ENCODE results near the gene SEC61B.
A peak's percentile ranks its signal among the peaks of the same experiment; 100 is the strongest.

SEC61B gene

DNA sequence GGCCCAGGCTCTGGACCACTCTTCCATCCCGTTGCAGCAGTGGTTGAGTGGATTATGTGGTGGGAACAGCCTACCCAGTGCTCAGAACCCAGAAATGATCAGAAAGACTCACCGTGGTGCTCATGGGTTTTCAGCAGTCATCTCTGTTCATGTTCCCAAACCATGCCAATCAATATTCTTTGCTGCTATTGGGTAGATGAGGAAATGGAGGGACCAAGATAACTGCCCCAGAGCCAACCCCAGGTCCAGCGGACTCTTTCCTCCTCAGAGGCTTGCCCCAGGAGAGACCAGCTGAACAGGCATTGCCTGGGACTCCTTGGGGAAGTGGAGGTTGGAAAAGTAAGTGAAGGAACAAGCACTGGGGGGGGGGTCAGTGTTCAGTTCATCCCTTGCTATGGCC is 38.5 kb upstream of the SEC61B start:
- no peaks in the 10 kb centered on the region for H3K9me3 Mint-ChIP-seq
- no peak overlapping the region for H3K4me3 Mint-ChIP-seq
- no peak for DNase-seq
- H3K36me3 Mint-ChIP-seq (ENCODE audit: low read depth) = no peaks in the 10 kb centered on the region
- TF ChIP-seq, protein P1, sequence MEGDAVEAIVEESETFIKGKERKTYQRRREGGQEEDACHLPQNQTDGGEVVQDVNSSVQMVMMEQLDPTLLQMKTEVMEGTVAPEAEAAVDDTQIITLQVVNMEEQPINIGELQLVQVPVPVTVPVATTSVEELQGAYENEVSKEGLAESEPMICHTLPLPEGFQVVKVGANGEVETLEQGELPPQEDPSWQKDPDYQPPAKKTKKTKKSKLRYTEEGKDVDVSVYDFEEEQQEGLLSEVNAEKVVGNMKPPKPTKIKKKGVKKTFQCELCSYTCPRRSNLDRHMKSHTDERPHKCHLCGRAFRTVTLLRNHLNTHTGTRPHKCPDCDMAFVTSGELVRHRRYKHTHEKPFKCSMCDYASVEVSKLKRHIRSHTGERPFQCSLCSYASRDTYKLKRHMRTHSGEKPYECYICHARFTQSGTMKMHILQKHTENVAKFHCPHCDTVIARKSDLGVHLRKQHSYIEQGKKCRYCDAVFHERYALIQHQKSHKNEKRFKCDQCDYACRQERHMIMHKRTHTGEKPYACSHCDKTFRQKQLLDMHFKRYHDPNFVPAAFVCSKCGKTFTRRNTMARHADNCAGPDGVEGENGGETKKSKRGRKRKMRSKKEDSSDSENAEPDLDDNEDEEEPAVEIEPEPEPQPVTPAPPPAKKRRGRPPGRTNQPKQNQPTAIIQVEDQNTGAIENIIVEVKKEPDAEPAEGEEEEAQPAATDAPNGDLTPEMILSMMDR (IDR thresholded peaks at IDR 0.05) = no peak
- H3K27me3 Mint-ChIP-seq (ENCODE audit: low read depth, poor library complexity) = peaks cover 25% of the 10 kb centered on the region
- H3K4me1 Mint-ChIP-seq = peaks cover 15% of the 10 kb centered on the region
- no peak overlapping the region for H3K27ac Mint-ChIP-seq

DNA sequence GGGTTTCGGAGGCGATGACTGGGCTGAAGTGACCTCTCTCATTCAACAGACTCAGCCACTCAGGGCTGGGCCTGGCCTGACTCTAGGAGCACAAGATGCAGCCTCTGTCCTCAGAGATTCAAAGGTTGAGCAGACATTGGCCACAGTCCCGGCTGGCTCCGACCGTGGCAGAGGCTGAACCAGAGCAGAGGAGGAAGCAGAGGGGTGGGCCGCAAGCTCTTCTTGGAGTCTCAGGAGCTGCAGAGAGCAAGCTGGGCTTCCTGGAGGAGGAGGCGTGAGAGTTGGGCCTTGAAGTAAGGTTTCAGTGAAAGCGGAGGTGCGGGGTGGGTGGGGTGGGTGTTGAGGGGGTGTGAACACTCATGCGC is 38.0 kb upstream of the SEC61B start:
- no peaks in the 10 kb centered on the region for H3K36me3 Mint-ChIP-seq (ENCODE audit: low read depth)
- H3K4me1 Mint-ChIP-seq = peaks cover 15% of the 10 kb centered on the region
- H3K9me3 Mint-ChIP-seq = no peaks in the 10 kb centered on the region
- DNase-seq = no peak
- peaks cover 26% of the 10 kb centered on the region for H3K27me3 Mint-ChIP-seq (ENCODE audit: low read depth, poor library complexity)
- TF ChIP-seq, protein P1 (IDR thresholded peaks at IDR 0.05) = no peak
- H3K27ac Mint-ChIP-seq = no peak overlapping the region
- H3K4me3 Mint-ChIP-seq = no peak overlapping the region

DNA sequence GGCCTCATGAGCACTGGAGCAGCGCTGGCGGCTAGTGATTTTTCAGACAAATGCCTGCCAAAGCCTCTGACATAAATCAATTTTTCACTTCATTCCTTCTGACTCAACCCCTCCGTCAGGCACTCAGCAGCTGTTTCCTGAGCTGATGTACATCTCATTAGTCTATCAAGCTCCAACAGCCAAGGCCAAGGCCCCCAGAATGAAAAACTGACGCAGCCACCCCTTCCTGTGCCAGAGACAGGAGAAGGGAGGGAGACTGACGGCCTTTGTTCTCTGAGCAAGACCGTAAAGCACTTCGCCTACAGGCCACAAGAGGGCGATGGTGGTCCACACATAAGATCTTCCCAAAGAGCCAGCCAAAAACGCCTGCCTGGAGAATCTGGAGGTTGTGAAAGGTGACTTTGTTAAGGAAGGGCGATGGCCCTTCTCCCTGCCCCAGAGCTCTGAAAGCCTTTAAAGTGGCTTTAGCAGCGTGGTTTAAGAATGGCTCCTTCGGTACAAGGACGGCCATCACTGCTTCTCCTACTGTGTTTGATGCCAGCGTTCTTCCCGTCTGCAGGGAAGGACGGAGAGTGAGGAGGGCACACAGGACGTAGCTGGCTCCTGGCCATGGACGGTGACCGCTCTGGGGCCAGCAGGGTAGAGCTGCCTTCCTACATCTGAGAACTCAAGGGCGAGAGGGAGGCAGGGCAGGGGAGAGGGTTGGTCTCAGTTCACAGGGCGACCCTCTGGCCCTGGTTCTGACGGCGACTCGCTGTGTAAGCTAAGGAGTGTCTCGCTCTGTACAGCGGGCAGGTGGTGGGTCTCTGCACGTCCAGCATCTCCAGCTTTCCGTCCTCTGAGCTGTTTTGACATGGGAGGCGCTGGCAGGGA is 37.4 kb upstream of the SEC61B start:
- TF ChIP-seq, protein P1 (IDR thresholded peaks at IDR 0.05) = peak; percentile 91
- DNase-seq = peak; percentile 85

DNA sequence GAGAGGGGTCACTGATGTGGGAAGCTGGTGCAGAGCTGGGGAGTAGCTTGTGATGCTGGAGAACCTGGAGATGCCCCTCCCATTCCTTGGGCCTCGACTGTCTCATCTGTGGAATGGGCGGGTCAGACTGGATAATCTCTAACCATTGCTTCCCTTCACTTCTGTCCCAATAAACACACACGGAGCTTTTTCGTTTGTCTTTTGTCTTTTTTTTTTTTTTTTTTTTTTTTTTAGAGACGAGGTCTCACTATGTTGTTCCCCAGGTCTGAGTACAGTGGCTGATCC is 36.8 kb upstream of the SEC61B start:
- no peak for DNase-seq
- TF ChIP-seq, protein P1 (IDR thresholded peaks at IDR 0.05) = no peak
- Mint-ChIP-seq H3K36me3 (ENCODE audit: low read depth) (no peaks in the 10 kb centered on the region), H3K9me3 (no peaks in the 10 kb centered on the region), H3K27ac (no peak overlapping the region), H3K4me3 (no peak overlapping the region), H3K27me3 (ENCODE audit: low read depth, poor library complexity) (peaks cover 29% of the 10 kb centered on the region), H3K4me1 (peaks cover 15% of the 10 kb centered on the region)

More for the DNA sequence above, 37.4 kb upstream of the SEC61B start:
- peaks cover 29% of the 10 kb centered on the region for H3K27me3 Mint-ChIP-seq (ENCODE audit: low read depth, poor library complexity)
- H3K36me3 Mint-ChIP-seq (ENCODE audit: low read depth) = no peaks in the 10 kb centered on the region
- no peak overlapping the region for H3K27ac Mint-ChIP-seq
- H3K4me1 Mint-ChIP-seq = peaks cover 15% of the 10 kb centered on the region
- H3K9me3 Mint-ChIP-seq = no peaks in the 10 kb centered on the region
- no peak overlapping the region for H3K4me3 Mint-ChIP-seq

DNA sequence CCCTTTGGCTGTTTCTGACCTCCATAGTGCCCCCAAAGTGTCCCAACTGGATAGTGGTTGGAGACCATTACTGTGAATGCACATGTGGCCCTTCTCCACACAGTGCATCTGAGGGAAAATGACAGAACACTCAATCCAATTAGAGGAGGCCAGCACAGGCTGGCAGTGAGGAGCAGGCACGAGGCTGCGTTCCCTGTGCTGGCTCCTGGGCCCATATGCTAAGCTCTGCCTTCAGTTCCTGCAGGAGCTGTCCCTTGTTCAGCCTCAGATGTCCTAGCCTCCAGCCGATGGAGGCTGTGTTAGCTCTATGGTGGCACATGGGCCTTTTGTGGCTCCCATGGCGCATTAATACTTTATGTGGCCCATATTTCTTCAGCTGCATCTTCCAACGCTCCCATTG is 36.1 kb upstream of the SEC61B start:
- Mint-ChIP-seq H3K9me3 (no peaks in the 10 kb centered on the region), H3K4me3 (no peak overlapping the region), H3K4me1 (peaks cover 10% of the 10 kb centered on the region), H3K36me3 (ENCODE audit: low read depth) (no peaks in the 10 kb centered on the region), H3K27me3 (ENCODE audit: low read depth, poor library complexity) (peaks cover 24% of the 10 kb centered on the region), H3K27ac (no peak overlapping the region)
- TF ChIP-seq, protein P1 (IDR thresholded peaks at IDR 0.05) = no peak
- no peak for DNase-seq

DNA sequence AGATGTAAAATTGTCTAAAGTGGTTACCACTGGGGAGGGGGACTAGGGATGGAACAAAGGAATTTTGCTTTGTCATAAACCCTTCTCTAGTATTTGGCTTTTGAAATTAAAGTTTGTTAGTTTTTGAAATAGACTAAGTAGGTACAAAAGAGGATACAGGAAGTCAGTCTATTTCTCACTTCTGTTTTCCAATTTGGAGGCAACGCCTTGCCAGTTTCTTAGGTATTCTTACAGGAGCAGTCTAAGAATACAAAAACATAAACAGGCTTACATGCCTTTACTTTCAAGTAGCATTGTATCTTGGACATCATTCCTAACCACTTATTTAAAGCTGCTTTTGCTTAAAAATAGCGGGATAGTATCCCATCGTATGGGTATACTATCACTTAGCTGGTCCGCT is 34.8 kb upstream of the SEC61B start:
- TF ChIP-seq, protein P1 (IDR thresholded peaks at IDR 0.05) = no peak

More for the DNA sequence above, 34.8 kb upstream of the SEC61B start:
- Mint-ChIP-seq H3K4me1 (peaks cover 8% of the 10 kb centered on the region), H3K36me3 (ENCODE audit: low read depth) (no peaks in the 10 kb centered on the region), H3K27ac (no peak overlapping the region), H3K27me3 (ENCODE audit: low read depth, poor library complexity) (peaks cover 28% of the 10 kb centered on the region), H3K4me3 (no peak overlapping the region), H3K9me3 (no peaks in the 10 kb centered on the region)
- no peak for DNase-seq
